RWPE2 (cell line): ENCODE data around the gene MTUS2.
A peak's percentile ranks its signal among the peaks of the same experiment; 100 is the strongest.

Experiments
- ATAC-seq: fragments of 200-7000 bp; cut with Tn5 transposase; 3 replicates; pipeline ENCODE4 v1.9.1; 2021; ENCODE audit warnings: low read depth
- DNase-seq: peaks from one replicate; pipeline ENCODE4 v3.0.0-alpha.2; 2020; ENCODE audit warnings: low spot score
- H3K27ac ChIP-seq: fragments of 450-650 bp; 2 replicates; pipeline ENCODE4 v1.5.1; 2017; ENCODE audit warnings: mild to moderate bottlenecking; ENCODE audit not compliant: poor library complexity, severe bottlenecking
- H3K27me3 ChIP-seq: fragments of 250-450 bp; sonication (Bioruptor Pico); 2 replicates; pipeline ENCODE4 v1.5.1; 2021; ENCODE audit warnings: mild to moderate bottlenecking, moderate library complexity; ENCODE audit not compliant: insufficient read depth, poor library complexity, severe bottlenecking
- H3K36me3 ChIP-seq: fragments of 250-450 bp; sonication (Bioruptor Pico); 2 replicates; pipeline ENCODE4 v1.5.1; 2020; ENCODE audit warnings: low read depth, mild to moderate bottlenecking, moderate library complexity
- H3K4me1 ChIP-seq: fragments of 250-450 bp; sonication (Bioruptor Pico); 2 replicates; pipeline ENCODE4 v1.5.1; 2021; ENCODE audit warnings: mild to moderate bottlenecking, moderate library complexity; ENCODE audit not compliant: insufficient read depth, poor library complexity, severe bottlenecking
- H3K4me3 ChIP-seq: fragments of 250-450 bp; sonication (Bioruptor Pico); 2 replicates; pipeline ENCODE4 v1.5.1; 2021; ENCODE audit warnings: mild to moderate bottlenecking, moderate library complexity; ENCODE audit not compliant: severe bottlenecking
- H3K9me3 ChIP-seq: fragments of 250-450 bp; sonication (Bioruptor Pico); 2 replicates; pipeline ENCODE4 v1.5.1; 2021; ENCODE audit warnings: mild to moderate bottlenecking, moderate library complexity; ENCODE audit not compliant: severe bottlenecking
- CTCF ChIP-seq: fragments of 450-650 bp; IDR thresholded peaks from one replicate; pipeline ENCODE4 v1.5.1; 2017; ENCODE audit warnings: mild to moderate bottlenecking, moderate library complexity; ENCODE audit not compliant: poor library complexity, severe bottlenecking

Gene MTUS2

GRCh38 chr13:28819735-28820098 lies 422 bp upstream of the MTUS2 start:
- 0 out of 3 replicates have a peak, but pooled peaks have one; percentile 10 for ATAC-seq
- H3K27ac ChIP-seq: no peak overlapping the region
- TF ChIP-seq CTCF: peak; percentile 31
- peaks cover 39% of the 10 kb centered on the region for H3K27me3 ChIP-seq
- H3K36me3 ChIP-seq: no peaks in the 10 kb centered on the region
- no peaks in the 10 kb centered on the region for H3K4me1 ChIP-seq
- H3K9me3 ChIP-seq: no peaks in the 10 kb centered on the region
- peak overlapping the region; percentile 21 for H3K4me3 ChIP-seq
- no peak for DNase-seq

- Histone ChIP-seq H3K27ac (no peak overlapping the region), H3K4me3 (no peak overlapping the region), H3K4me1 (no peaks in the 10 kb centered on the region), H3K36me3 (no peaks in the 10 kb centered on the region), H3K27me3 (peaks cover 39% of the 10 kb centered on the region), H3K9me3 (no peaks in the 10 kb centered on the region)
- ATAC-seq (no peak), DNase-seq (no peak)
- no peak for TF ChIP-seq CTCF
Observed at GRCh38 chr13:28822151-28822550, 2.0 kb downstream of the MTUS2 start.

GRCh38 chr13:28822801-28823200 lies 2.7 kb downstream of the MTUS2 start:
- Histone ChIP-seq H3K27me3 (peaks cover 39% of the 10 kb centered on the region), H3K27ac (no peak overlapping the region), H3K4me1 (no peaks in the 10 kb centered on the region), H3K4me3 (no peak overlapping the region), H3K9me3 (no peaks in the 10 kb centered on the region), H3K36me3 (no peaks in the 10 kb centered on the region)
- no peak for TF ChIP-seq CTCF
- no peak for ATAC-seq
- no peak for DNase-seq

GRCh38 chr13:28825379-28825778 lies 5.2 kb downstream of the MTUS2 start:
- no peaks in the 10 kb centered on the region for H3K4me1 ChIP-seq
- ATAC-seq (no peak), DNase-seq (no peak)
- no peaks in the 10 kb centered on the region for H3K36me3 ChIP-seq
- no peak for TF ChIP-seq CTCF
- H3K9me3 ChIP-seq: no peaks in the 10 kb centered on the region
- no peak overlapping the region for H3K27ac ChIP-seq
- H3K27me3 ChIP-seq: peaks cover 25% of the 10 kb centered on the region
- no peak overlapping the region for H3K4me3 ChIP-seq

GRCh38 chr13:28826368-28826767 lies 6.2 kb downstream of the MTUS2 start:
- DNase-seq: no peak
- TF ChIP-seq CTCF: no peak
- Histone ChIP-seq H3K36me3 (no peaks in the 10 kb centered on the region), H3K27me3 (peaks cover 15% of the 10 kb centered on the region), H3K9me3 (no peaks in the 10 kb centered on the region), H3K4me1 (no peaks in the 10 kb centered on the region), H3K27ac (no peak overlapping the region), H3K4me3 (no peak overlapping the region)
- no peak for ATAC-seq
